GM12875 (cell line): Measurements from ENCODE around the gene TTC12.

Experiments
- H3K4me3 ChIP-seq: one replicate; pipeline ENCODE4 v1.5.1; 2011; ENCODE audit warnings: low read depth, low read length, control low read depth
- TF ChIP-seq, protein P1 (sequence below): IDR thresholded peaks from 2 replicates; pipeline ENCODE4 v1.5.1; 2011; ENCODE audit warnings: low read depth, mild to moderate bottlenecking, control low read depth, inconsistent platforms, low read length, moderate library complexity, borderline replicate concordance; ENCODE audit not compliant: insufficient read depth

TTC12 gene

GRCh38 chr11:113400631-113401230, 86.3 kb downstream of the TTC12 start:
- TF ChIP-seq, protein P1, sequence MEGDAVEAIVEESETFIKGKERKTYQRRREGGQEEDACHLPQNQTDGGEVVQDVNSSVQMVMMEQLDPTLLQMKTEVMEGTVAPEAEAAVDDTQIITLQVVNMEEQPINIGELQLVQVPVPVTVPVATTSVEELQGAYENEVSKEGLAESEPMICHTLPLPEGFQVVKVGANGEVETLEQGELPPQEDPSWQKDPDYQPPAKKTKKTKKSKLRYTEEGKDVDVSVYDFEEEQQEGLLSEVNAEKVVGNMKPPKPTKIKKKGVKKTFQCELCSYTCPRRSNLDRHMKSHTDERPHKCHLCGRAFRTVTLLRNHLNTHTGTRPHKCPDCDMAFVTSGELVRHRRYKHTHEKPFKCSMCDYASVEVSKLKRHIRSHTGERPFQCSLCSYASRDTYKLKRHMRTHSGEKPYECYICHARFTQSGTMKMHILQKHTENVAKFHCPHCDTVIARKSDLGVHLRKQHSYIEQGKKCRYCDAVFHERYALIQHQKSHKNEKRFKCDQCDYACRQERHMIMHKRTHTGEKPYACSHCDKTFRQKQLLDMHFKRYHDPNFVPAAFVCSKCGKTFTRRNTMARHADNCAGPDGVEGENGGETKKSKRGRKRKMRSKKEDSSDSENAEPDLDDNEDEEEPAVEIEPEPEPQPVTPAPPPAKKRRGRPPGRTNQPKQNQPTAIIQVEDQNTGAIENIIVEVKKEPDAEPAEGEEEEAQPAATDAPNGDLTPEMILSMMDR = no peak
- no peak overlapping the region for H3K4me3 ChIP-seq

- no peak overlapping the region for H3K4me3 ChIP-seq
- TF ChIP-seq, protein P1 = no peak
These were observed 87.3 kb downstream of the TTC12 start for GRCh38 chr11:113401718-113402117.

DNA sequence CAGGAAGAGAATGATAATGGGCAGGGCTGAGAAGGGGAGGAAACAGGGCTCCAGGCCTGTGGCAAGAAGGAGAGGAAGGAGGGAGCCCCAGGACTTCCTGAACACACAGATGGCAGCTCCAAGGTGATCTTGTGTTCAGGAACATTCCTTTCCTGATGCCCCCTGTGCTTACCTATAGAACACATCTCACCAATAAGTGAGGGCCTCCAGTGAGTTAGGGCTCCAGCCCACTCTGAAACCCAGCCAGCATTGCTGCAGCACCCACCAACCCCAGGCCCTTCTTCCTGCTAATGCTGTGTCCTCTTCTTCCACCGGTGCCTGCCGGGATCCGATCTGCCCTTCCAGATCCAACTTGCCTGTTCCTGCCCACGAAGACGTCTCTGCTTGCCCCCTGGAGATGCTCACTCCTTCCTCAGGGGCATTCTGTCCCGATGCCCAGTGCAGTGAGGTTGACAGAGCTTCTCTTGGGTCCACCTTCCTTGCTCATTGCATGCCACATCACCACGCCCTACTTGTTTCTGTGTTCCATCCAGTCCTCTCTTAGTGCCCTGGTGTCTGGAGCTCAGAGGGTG, 90.6 kb downstream of the TTC12 start:
- TF ChIP-seq, protein P1 = no peak

DNA sequence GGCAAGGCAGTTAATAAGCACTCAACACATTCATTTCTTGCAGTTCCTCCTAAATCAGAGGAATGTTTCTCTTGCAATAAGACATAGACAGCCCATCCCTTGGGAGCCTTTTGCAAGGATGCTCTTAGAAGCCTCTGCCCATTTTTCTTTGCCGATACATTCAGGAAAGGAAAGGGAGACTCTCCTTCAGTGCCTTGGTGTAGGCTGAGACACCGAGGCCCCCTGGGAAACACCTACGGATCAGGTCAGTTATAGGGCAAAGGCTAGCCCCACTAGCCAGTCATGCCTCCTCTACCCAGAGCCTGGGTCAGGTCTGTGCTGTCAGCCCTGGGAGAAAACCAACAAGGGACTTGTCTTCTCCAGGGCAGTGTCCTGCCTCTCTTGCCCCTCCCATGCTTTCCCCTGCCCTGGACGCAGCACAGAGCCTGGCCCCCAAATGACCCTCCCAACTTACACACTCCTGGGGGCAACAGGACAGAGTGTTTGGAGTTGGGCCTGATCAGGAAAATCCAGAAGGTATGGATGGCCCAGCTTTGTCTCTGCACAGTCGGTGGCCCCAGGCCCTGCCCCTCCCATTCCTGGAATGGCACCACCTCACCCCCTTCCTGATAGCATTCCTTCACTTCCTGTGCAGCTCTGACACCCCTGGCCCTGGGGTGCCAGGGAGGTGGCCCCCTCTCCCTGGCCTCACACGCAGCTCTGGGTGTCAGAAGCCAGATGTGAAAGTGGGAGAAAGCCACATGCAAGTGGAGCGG, 91.5 kb downstream of the TTC12 start:
- H3K4me3 ChIP-seq = no peak overlapping the region
- TF ChIP-seq, protein P1 = no peak

More for the DNA sequence above, 90.6 kb downstream of the TTC12 start:
- no peak overlapping the region for H3K4me3 ChIP-seq

DNA sequence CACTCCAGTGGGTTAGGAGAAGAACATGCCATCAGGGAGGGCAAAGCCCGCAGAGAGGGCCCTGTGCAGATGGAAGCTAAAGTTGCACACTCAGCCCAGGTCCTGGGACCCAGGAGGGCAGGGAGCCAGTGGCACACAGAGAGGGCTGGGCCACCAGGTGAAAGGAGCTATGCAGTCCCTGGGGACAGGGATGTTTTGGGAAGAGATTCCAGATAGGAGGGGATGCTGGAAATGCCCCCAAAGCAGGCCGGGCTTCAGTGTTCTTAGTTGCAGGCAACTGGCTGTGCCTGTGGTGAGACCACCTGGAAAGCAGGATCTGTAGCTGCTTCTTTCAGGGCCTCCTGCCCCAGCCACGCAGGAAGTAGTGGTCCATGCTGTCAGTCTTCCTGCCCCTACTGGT, 92.8 kb downstream of the TTC12 start:
- no peak overlapping the region for H3K4me3 ChIP-seq
- TF ChIP-seq, protein P1 = no peak

- no peak overlapping the region for H3K4me3 ChIP-seq
- TF ChIP-seq, protein P1 = no peak
These were observed 93.8 kb downstream of the TTC12 start for GRCh38 chr11:113408206-113408605.
